Measurements from ENCODE around the gene POTEH.
"Not testable (repeated sequence)": the region's sequence is repeated elsewhere in the genome, so short reads cannot be mapped to it uniquely, and the experiment has no call there.

Gene POTEH

DNA sequence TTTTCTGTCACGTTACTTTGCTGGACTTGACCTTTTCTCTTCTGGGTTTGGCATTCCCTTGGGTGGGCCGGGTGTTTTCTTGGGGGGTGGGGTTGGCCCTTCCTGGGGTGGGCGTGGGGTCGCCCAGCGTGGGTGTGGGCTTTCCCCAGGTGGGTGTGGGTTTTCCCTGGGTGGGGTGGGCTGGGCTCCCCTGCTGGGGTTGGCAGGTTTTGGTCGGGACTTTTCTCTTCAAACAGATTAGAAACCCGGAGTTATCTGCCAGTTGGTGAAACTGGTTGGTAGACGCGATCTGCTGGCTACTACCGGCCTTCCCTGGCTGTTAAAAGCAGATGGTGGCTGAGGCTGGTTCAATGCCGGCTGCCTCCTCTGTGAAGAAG is at the start of gene POTEH:
TSS of gene POTEH (plus strand) at position 278 of the 377 bp plus-strand sequence. CDS start at position 330, 52 bp downstream.
- H4K20me1 ChIP-seq (ENCODE audit: control insufficient read depth, insufficient read depth, low read depth, low read length); H3K9me2 ChIP-seq (replicated peaks; ENCODE audit: control insufficient read depth, low read length); H3K79me2 ChIP-seq (ENCODE audit: control insufficient read depth, low read length); H3K36me3 ChIP-seq (ENCODE audit: control insufficient read depth, low read length); H3K9me3 ChIP-seq (ENCODE audit: control insufficient read depth, insufficient read depth, low read length); H3K27me3 ChIP-seq (ENCODE audit: control insufficient read depth, low read length); H3K4me3 ChIP-seq (ENCODE audit: low read length); H3F3A ChIP-seq (ENCODE audit: control insufficient read depth, insufficient read depth); H3K27ac ChIP-seq (ENCODE audit: low read depth, low read length); H3K4me2 ChIP-seq (ENCODE audit: low read length); H3K4me1 ChIP-seq (ENCODE audit: control insufficient read depth, low read length): not testable (repeated sequence)

DNA sequence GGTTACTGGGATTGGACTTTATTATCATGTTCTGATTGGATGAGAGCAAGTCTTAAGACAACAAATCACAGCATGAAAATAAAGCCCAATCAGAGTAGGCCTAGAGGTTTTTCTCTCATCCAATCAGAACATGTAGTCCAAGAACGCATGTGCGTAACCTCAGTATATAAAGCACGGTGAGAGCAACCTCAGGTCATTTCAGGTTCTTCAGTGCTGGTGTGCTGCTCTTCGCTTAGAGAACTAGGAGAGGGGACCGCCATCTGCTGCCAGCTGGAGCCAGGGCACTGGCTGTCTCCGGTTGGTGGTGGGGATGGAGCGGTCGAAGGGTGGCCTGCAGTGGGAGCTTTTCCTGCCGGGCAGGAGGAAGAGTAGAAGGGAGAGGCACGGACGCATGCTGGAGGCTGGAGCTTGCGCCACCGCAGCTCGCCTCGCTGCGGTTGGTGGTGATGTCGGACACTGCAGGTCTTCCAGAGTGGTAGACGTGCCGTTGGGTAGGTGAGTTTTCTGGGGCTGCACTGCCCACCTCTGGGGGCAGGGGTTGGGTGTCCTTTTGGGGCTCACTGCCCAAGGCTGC is 47.5 kb upstream of the POTEH start:
- not testable (repeated sequence) for H3F3A ChIP-seq (ENCODE audit: control insufficient read depth, insufficient read depth); H3K27ac ChIP-seq (ENCODE audit: low read depth, low read length); H3K9me2 ChIP-seq (replicated peaks; ENCODE audit: control insufficient read depth, low read length); H3K36me3 ChIP-seq (ENCODE audit: control insufficient read depth, low read length); H3K4me3 ChIP-seq (ENCODE audit: low read length); H3K79me2 ChIP-seq (ENCODE audit: control insufficient read depth, low read length); H3K27me3 ChIP-seq (ENCODE audit: control insufficient read depth, low read length); H3K4me1 ChIP-seq (ENCODE audit: control insufficient read depth, low read length); H3K4me2 ChIP-seq (ENCODE audit: low read length); H3K9me3 ChIP-seq (ENCODE audit: control insufficient read depth, insufficient read depth, low read length); H4K20me1 ChIP-seq (ENCODE audit: control insufficient read depth, insufficient read depth, low read depth, low read length)

DNA sequence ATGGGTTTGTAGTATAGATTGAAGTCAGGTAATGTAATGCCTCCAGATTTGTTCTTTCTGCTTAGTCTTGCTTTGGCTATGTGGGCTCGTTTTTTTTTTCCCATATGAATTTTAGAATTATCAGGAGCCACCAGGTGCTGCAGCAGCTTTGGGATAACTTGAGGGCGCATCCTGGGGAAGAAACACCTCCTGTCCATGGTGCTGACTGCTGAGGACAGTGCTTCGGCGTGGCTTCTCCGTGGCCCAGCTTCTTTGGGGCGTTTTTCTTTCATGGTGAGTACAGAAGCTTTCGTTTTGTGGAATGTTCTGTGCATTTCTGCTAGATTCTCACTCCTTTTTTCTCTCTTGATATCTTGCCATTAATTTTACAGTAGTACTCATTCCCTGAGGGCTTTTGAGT is 37.9 kb upstream of the POTEH start:
- not testable (repeated sequence) for H3K27ac ChIP-seq (ENCODE audit: low read depth, low read length); H3K4me1 ChIP-seq (ENCODE audit: control insufficient read depth, low read length); H3K4me3 ChIP-seq (ENCODE audit: low read length); H4K20me1 ChIP-seq (ENCODE audit: control insufficient read depth, insufficient read depth, low read depth, low read length); H3K9me2 ChIP-seq (replicated peaks; ENCODE audit: control insufficient read depth, low read length); H3K27me3 ChIP-seq (ENCODE audit: control insufficient read depth, low read length); H3F3A ChIP-seq (ENCODE audit: control insufficient read depth, insufficient read depth); H3K79me2 ChIP-seq (ENCODE audit: control insufficient read depth, low read length); H3K36me3 ChIP-seq (ENCODE audit: control insufficient read depth, low read length); H3K9me3 ChIP-seq (ENCODE audit: control insufficient read depth, insufficient read depth, low read length); H3K4me2 ChIP-seq (ENCODE audit: low read length)

DNA sequence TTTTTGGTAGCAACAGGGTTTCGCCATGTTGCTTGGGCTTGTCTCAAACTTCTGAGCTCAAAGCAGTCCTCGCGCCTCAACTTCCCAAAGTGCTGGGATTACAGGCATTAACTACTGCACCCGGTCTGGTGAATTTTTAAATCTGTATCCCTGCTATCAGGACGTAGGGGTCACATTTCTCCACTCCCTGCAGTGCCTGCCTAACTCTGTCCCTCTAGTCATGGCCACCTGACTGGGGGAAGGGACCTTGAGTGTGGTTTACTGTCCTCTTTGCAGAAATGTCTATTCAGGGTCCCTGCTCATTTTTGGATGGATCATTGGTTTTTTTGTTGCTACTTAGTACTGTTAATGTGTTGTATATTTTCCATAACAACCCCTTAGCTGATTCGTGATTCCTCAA is 37.1 kb upstream of the POTEH start:
- H3K27ac ChIP-seq (ENCODE audit: low read depth, low read length); H3F3A ChIP-seq (ENCODE audit: control insufficient read depth, insufficient read depth); H3K9me3 ChIP-seq (ENCODE audit: control insufficient read depth, insufficient read depth, low read length); H3K79me2 ChIP-seq (ENCODE audit: control insufficient read depth, low read length); H3K4me1 ChIP-seq (ENCODE audit: control insufficient read depth, low read length); H3K4me3 ChIP-seq (ENCODE audit: low read length); H3K9me2 ChIP-seq (replicated peaks; ENCODE audit: control insufficient read depth, low read length); H3K27me3 ChIP-seq (ENCODE audit: control insufficient read depth, low read length); H3K4me2 ChIP-seq (ENCODE audit: low read length); H4K20me1 ChIP-seq (ENCODE audit: control insufficient read depth, insufficient read depth, low read depth, low read length); H3K36me3 ChIP-seq (ENCODE audit: control insufficient read depth, low read length): not testable (repeated sequence)

DNA sequence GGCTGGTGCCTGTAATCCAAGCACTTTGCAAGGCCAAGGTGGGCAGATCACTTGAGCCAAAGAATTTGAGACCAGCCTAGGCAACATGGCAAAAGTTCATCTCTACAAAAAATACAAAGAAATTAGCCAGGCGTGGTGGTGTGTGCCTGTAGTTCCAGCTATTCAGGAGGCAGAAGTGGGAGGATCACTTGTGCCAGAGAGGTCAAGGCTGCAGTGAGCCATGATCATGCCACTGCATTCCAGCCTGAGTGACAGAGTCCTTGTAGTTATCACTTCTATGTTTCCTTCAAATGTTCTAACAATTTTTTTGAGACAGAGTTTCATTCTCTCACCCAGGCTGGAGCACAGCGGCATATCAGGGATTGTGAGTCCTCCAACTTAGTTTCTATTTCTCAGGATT is 36.6 kb upstream of the POTEH start:
- H3K4me2 ChIP-seq (ENCODE audit: low read length); H3K36me3 ChIP-seq (ENCODE audit: control insufficient read depth, low read length); H3K27me3 ChIP-seq (ENCODE audit: control insufficient read depth, low read length); H3K27ac ChIP-seq (ENCODE audit: low read depth, low read length); H3K9me3 ChIP-seq (ENCODE audit: control insufficient read depth, insufficient read depth, low read length); H4K20me1 ChIP-seq (ENCODE audit: control insufficient read depth, insufficient read depth, low read depth, low read length); H3F3A ChIP-seq (ENCODE audit: control insufficient read depth, insufficient read depth); H3K4me3 ChIP-seq (ENCODE audit: low read length); H3K4me1 ChIP-seq (ENCODE audit: control insufficient read depth, low read length); H3K9me2 ChIP-seq (replicated peaks; ENCODE audit: control insufficient read depth, low read length); H3K79me2 ChIP-seq (ENCODE audit: control insufficient read depth, low read length): not testable (repeated sequence)

DNA sequence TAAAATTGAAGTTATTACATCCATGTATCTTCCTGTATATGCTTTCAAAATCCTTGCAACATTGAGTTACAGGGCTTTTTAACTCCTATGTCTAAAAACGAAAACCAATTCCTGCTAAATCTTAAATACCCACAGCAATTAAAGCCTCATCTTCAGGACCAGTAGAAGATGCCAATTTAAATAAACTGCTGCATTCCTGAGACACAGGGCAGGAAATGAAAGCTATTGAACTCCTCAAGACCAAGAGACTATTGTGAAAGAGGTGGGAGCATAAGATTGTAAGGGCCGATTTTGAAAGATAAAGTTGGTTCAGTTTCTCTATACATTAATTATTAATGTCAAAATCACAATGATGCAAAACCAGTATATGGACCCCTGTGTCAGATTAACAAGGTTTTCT is 28.7 kb upstream of the POTEH start:
- H3K36me3 ChIP-seq (ENCODE audit: control insufficient read depth, low read length); H3F3A ChIP-seq (ENCODE audit: control insufficient read depth, insufficient read depth); H3K79me2 ChIP-seq (ENCODE audit: control insufficient read depth, low read length): not testable (repeated sequence)

DNA sequence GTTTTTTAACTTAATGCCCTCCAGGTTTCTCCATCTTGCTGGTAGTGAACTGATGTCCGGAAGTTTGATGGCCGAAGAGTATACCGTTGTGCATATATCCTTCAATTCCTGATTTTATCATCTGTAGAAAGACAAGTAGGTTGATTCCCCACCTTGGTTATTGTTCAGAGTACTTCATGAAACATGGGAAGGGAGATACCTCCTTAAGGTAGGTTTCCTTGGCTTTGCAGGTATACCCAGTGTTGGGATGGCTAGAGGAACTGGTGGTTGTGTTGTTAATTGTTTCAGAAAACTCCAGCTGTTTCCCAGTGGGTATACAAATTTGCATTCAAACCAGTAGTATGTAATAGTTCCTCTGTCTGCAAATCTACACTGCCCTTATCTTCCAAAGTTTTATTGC is 25.1 kb upstream of the POTEH start:
- not testable (repeated sequence) for H3K4me3 ChIP-seq (ENCODE audit: low read length); H3K27ac ChIP-seq (ENCODE audit: low read depth, low read length); H4K20me1 ChIP-seq (ENCODE audit: control insufficient read depth, insufficient read depth, low read depth, low read length); H3K79me2 ChIP-seq (ENCODE audit: control insufficient read depth, low read length); H3K27me3 ChIP-seq (ENCODE audit: control insufficient read depth, low read length); H3K9me3 ChIP-seq (ENCODE audit: control insufficient read depth, insufficient read depth, low read length); H3K4me2 ChIP-seq (ENCODE audit: low read length); H3K36me3 ChIP-seq (ENCODE audit: control insufficient read depth, low read length); H3F3A ChIP-seq (ENCODE audit: control insufficient read depth, insufficient read depth); H3K4me1 ChIP-seq (ENCODE audit: control insufficient read depth, low read length); H3K9me2 ChIP-seq (replicated peaks; ENCODE audit: control insufficient read depth, low read length)

More for the DNA sequence above, 28.7 kb upstream of the POTEH start:
- not testable (repeated sequence) for H3K27ac ChIP-seq (ENCODE audit: low read depth, low read length); H4K20me1 ChIP-seq (ENCODE audit: control insufficient read depth, insufficient read depth, low read depth, low read length); H3K9me3 ChIP-seq (ENCODE audit: control insufficient read depth, insufficient read depth, low read length); H3K4me1 ChIP-seq (ENCODE audit: control insufficient read depth, low read length); H3K4me3 ChIP-seq (ENCODE audit: low read length); H3K9me2 ChIP-seq (replicated peaks; ENCODE audit: control insufficient read depth, low read length); H3K4me2 ChIP-seq (ENCODE audit: low read length); H3K27me3 ChIP-seq (ENCODE audit: control insufficient read depth, low read length)

DNA sequence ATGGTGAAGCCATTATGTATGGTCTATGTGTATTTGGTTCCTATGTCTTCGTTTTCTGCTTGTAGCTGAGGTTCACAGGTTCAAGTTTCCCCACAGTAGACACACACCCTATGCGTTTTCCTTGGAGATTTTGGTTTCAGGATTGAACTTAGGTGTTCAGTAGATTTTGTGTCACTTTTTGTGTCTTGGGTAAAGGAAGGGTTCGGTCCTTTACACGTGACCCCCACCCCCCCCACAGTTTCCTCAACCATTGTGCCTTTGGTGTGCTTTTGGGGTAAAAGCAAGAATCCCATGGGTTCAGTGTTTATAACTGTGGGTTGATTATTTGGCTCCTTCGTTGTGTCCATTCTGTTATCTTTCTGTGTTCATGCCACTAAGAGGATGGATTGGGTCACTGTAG is 24.3 kb upstream of the POTEH start:
- H3F3A ChIP-seq (ENCODE audit: control insufficient read depth, insufficient read depth); H3K79me2 ChIP-seq (ENCODE audit: control insufficient read depth, low read length); H3K4me1 ChIP-seq (ENCODE audit: control insufficient read depth, low read length); H3K9me2 ChIP-seq (replicated peaks; ENCODE audit: control insufficient read depth, low read length); H3K27me3 ChIP-seq (ENCODE audit: control insufficient read depth, low read length); H3K4me2 ChIP-seq (ENCODE audit: low read length); H4K20me1 ChIP-seq (ENCODE audit: control insufficient read depth, insufficient read depth, low read depth, low read length); H3K36me3 ChIP-seq (ENCODE audit: control insufficient read depth, low read length); H3K9me3 ChIP-seq (ENCODE audit: control insufficient read depth, insufficient read depth, low read length); H3K4me3 ChIP-seq (ENCODE audit: low read length); H3K27ac ChIP-seq (ENCODE audit: low read depth, low read length): not testable (repeated sequence)

All from DOHH2 (cell line).